ENCODE data around the gene LRFN2. TPM values are rescaled to one million over a fixed set of nuclear protein-coding genes. Genes with fewer than 3 reads are reported as not detected.

Gene LRFN2
- total RNA-seq, 1 donor from 2014 or later, result 7.4 TPM

- intact Hi-C loops (cut with micrococcal nuclease), result no loop called here
Measured at GRCh38 chr6:40352527-40353170, 234.5 kb downstream of the LRFN2 start.

- intact Hi-C loops (cut with micrococcal nuclease), result no loop called here
Measured at GRCh38 chr6:40352006-40352405, 235.2 kb downstream of the LRFN2 start.

GRCh38 chr6:40350747-40351217, 236.4 kb downstream of the LRFN2 start:
- intact Hi-C loops (cut with micrococcal nuclease), result no loop called here

- intact Hi-C loops (cut with micrococcal nuclease), result no loop called here
Measured at GRCh38 chr6:40349901-40350746, 237.0 kb downstream of the LRFN2 start.

GRCh38 chr6:40349123-40349900, 237.9 kb downstream of the LRFN2 start:
- intact Hi-C loops (cut with micrococcal nuclease), result no loop called here

GRCh38 chr6:40348591-40348990, 238.6 kb downstream of the LRFN2 start:
- intact Hi-C loops (cut with micrococcal nuclease), result no loop called here

- intact Hi-C loops (cut with micrococcal nuclease), result no loop called here
Measured at GRCh38 chr6:40347571-40348011, 239.6 kb downstream of the LRFN2 start.

GRCh38 chr6:40346246-40346645, 240.9 kb downstream of the LRFN2 start:
- intact Hi-C loops (cut with micrococcal nuclease), result no loop called here

- intact Hi-C loops (cut with micrococcal nuclease), result no loop called here
Measured at GRCh38 chr6:40344566-40345167, 242.5 kb downstream of the LRFN2 start.

GRCh38 chr6:40343877-40344565, 243.1 kb downstream of the LRFN2 start:
- intact Hi-C loops (cut with micrococcal nuclease), result no loop called here

- intact Hi-C loops (cut with micrococcal nuclease), result no loop called here
Measured at GRCh38 chr6:40343318-40343876, 243.8 kb downstream of the LRFN2 start.

- intact Hi-C loops (cut with micrococcal nuclease), result no loop called here
Measured at GRCh38 chr6:40342723-40343122, 244.4 kb downstream of the LRFN2 start.

- intact Hi-C loops (cut with micrococcal nuclease), result no loop called here
Measured at GRCh38 chr6:40341726-40342125, 245.4 kb downstream of the LRFN2 start.

All from T-helper 1 cell treated with Interleukin-12 subunit alpha and Interleukin-12 subunit beta and Interleukin-4 antibody, amounts not matched to agents 30 ng/mL and 1 ng/mL, for 36 hours (primary cell).